Fibroblast of mammary gland (primary cell): ENCODE data around the gene PDGFRA.
A peak's percentile ranks its signal among the peaks of the same experiment; 100 is the strongest.
"Not testable (repeated sequence)": the region's sequence is repeated elsewhere in the genome, so short reads cannot be mapped to it uniquely, and the experiment has no call there.

Source experiments
- DNase-seq: peaks from one replicate; pipeline ENCODE4 v3.0.0-alpha.2; 2010; ENCODE audit warnings: low read depth
- H3K4me3 ChIP-seq: 2 replicates; pipeline ENCODE4 v1.5.1; 2011; ENCODE audit warnings: low read depth, mild to moderate bottlenecking, low read length, moderate library complexity; ENCODE audit not compliant: control insufficient read depth
- TF ChIP-seq, protein P1 (sequence below): conservative IDR thresholded peaks from 2 replicates; pipeline ENCODE4 v1.5.1; 2011; ENCODE audit warnings: low read depth, low read length, inconsistent platforms; ENCODE audit not compliant: control insufficient read depth, insufficient read depth

PDGFRA gene

DNA sequence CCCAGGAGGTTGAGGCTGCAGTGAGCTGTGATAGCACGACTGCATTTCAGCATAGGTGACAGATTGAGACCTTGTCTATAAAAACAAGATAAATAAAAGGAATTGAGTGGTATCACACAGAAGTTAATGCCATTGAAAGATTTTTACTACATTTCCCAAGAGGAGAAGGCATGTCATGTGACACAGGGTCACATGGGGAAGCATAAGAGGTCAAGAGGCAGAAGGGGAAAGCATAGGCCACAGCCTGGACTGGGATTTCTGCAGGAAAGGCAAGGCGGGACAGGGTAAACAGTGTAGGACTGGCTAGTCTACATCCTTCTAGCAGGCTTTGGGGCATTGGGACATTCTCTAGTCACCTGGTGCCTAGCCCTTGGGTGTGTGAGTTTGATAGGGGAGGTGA lies 88.6 kb downstream of the PDGFRA start:
- DNase-seq, result no peak
- TF ChIP-seq, protein P1, sequence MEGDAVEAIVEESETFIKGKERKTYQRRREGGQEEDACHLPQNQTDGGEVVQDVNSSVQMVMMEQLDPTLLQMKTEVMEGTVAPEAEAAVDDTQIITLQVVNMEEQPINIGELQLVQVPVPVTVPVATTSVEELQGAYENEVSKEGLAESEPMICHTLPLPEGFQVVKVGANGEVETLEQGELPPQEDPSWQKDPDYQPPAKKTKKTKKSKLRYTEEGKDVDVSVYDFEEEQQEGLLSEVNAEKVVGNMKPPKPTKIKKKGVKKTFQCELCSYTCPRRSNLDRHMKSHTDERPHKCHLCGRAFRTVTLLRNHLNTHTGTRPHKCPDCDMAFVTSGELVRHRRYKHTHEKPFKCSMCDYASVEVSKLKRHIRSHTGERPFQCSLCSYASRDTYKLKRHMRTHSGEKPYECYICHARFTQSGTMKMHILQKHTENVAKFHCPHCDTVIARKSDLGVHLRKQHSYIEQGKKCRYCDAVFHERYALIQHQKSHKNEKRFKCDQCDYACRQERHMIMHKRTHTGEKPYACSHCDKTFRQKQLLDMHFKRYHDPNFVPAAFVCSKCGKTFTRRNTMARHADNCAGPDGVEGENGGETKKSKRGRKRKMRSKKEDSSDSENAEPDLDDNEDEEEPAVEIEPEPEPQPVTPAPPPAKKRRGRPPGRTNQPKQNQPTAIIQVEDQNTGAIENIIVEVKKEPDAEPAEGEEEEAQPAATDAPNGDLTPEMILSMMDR, result no peak
- H3K4me3 ChIP-seq, result no peak overlapping the region

DNA sequence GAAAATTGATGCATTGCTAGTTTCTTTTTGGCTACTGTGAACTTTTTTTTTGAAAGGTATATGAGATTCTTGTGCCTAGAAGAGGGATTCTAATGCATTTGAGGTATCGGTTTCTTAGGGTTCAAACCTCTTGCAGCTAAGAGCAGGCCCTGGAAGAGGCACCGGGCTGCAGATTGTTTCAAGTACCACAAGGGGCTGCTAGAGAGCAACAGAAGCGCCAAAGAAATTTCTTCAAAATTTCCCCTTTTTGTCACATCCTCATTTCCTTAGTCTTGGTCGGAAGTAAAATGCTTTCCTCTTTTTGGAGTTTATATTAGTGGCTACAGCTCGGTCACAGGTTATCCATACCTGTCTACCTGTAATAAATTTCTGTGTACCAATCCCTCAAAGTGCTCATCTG lies 89.8 kb downstream of the PDGFRA start:
- DNase-seq, result peak; percentile 62

GRCh38 chr4:54320826-54321685 lies 92.0 kb downstream of the PDGFRA start:
- DNase-seq, result no peak
- TF ChIP-seq, protein P1, result no peak
- H3K4me3 ChIP-seq, result no peak overlapping the region

More for the DNA sequence above, 89.8 kb downstream of the PDGFRA start:
- no peak overlapping the region for H3K4me3 ChIP-seq
- TF ChIP-seq, protein P1, result peak; percentile 98

DNA sequence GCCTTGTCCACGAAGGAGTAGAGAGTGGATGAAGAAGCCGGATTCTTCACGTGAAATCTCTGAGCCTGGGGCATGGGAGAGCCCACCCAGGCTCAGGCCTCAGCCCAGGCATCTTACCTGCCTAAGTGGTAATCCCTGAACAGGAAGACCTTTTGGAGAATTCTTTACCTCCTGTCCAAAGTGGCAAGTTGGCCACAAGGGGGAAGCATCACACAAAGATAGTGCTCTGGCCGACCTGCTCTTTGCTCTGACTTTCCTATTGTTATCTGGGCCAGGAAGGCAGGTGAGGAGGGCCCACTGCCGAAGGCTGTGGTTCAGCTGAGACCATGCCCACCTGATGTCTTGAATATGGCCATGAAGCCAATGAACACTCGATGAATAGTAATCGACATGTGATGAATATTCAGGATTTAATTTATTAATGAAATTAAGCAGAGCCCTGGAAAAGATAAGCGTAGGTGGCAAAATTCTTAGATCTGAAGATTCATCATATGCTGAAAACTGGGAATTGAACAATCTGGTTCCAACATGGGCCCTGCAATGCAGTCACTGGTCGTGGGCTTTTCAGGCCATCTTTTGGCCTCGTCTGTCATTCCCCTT lies 93.8 kb downstream of the PDGFRA start:
- DNase-seq, result peak; percentile 64
- no peak overlapping the region for H3K4me3 ChIP-seq
- TF ChIP-seq, protein P1, result peak; percentile 71

DNA sequence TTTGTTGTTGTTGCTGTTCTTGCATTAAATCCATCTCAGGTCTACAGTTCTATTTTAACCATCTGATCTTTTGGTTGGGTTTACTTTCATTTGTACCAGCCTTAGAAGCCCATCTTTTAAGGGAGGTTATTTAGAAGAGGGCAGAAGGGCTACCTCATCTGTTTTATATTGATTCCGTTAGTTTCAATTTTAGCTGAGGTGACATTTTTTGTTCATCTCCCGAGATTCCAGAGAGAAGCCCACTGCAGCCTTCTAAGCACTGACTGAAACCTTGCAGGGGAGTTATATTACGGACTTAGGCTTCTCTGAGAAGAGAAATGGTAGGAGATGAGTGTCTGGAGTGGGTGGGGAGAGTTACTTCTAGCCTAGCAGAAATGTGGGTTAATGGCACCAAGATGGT lies 101.8 kb downstream of the PDGFRA start:
- no peak for DNase-seq
- TF ChIP-seq, protein P1, result no peak
- H3K4me3 ChIP-seq, result no peak overlapping the region

- TF ChIP-seq, protein P1, result no peak
- H3K4me3 ChIP-seq, result no peak overlapping the region
- DNase-seq, result no peak
These were observed 103.4 kb downstream of the PDGFRA start for GRCh38 chr4:54332542-54332941.

GRCh38 chr4:54333657-54334056 lies 104.6 kb downstream of the PDGFRA start:
- no peak for DNase-seq
- TF ChIP-seq, protein P1, result no peak
- H3K4me3 ChIP-seq, result no peak overlapping the region

DNA sequence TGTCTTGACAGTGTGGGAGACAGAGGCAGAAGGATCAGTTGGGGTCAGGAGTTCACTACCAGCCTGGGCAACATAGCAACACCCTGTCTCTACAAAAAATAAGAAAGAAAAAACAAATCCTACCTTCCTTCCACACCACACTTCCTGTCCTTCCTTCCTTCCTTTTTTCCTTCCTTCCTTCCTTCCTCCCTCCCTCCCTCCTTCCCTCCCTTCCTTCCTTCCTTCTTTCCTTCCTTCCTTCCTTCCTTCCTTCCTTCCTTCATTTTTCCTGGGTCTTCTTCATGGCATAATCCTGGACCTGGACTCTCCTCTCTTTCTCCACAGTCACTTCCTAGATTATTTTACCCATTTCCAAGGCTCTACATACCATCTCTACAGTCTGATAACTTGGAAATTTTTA lies 105.7 kb downstream of the PDGFRA start:
- H3K4me3 ChIP-seq, DNase-seq: not testable (repeated sequence)
